GM18502 (cell line): ENCODE results near the gene NALF2.
A peak's percentile ranks its signal among the peaks of the same experiment; 100 is the strongest.

ENCODE experiments used
- ATAC-seq: cut with Tn5 transposase; IDR thresholded peaks from one replicate; pipeline ENCODE4 v1.9.1; 2021; ENCODE audit warnings: mild to moderate bottlenecking; ENCODE audit not compliant: unreplicated experiment, poor library complexity

NALF2 gene

DNA sequence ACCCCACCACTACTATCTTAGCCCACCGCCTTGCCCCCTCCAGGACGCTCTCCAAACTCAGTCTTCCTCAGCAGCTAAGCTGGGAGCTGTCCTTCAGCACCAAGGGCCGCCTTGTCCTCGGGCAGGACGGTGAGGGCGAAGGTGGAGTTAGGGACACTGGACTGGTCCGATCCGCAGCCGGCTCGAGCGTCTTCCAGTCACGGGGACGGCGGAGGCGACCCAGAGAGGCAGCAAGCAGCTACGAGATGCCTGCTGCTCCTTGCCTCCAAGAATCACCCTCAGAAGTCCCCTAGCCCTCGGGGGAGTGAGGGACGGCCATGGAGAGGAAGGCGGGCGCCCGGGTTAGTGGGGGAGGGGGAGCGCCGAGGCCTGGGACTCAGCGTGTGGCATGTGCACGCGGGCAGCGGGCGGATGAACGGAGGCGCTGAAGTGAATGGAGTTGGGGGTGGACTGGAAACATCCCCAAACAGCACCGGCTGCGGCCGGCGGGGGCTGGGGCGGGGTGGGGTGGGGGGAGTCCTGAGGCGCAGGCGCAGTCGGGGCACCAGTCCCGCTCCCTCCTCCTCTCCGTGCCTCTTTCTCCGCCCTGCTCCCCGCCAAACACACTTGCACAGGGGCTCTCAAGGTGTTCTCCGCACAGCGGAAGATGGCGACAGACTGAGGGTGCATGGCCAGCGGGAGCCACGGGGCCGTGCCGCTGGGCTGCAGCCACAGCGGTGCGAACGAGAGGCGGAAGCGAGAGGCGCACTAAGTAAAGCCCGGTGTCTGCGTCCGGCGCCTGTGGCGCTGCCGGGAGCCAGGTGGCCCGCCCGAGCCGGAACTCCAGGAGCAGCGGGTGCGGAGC is at the start of gene NALF2:
Gene NALF2 (plus strand): TSS at position 545 of the 844 bp plus-strand sequence. CDS start 957 bp downstream, outside the sequence.
- ATAC-seq, result peak; percentile 53

DNA sequence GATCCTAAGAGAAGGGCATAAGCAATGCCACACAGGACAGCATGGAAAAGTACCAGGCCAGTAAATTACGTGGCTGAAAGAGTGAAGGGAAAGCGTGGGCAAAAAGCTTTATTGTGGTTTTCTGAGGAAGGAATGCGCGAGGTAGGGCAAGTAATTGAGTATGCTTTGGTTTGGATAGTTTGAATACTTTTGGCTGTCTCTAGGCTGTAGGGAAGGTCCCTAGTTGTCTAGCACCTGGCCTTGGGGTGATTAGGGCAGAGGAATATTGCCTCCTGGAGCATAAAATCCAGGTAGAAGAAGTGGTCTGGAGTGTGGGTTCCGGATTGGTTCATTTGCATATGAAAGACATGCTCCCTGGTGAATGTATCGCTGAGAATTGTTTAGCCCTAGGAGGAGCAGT is 46.4 kb upstream of the NALF2 start:
- no peak for ATAC-seq

DNA sequence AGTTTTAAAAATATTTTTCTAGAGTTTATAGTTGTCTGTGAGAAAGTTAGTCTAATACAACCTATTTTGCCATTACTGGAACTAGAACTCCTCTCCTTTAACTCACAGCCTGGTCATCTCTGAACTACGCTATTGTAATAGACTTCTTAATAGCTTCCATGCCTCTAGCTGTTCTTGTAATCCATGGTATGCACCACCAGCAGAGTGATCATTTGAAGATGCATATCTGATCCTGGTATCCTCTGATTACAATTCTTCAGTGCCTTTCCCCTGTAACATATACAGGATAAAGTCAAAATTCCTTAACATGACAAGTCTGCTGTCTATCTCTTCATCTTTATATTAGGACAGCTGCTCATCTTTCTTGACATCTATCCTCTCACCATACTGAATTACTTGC is 37.6 kb upstream of the NALF2 start:
- ATAC-seq, result no peak

DNA sequence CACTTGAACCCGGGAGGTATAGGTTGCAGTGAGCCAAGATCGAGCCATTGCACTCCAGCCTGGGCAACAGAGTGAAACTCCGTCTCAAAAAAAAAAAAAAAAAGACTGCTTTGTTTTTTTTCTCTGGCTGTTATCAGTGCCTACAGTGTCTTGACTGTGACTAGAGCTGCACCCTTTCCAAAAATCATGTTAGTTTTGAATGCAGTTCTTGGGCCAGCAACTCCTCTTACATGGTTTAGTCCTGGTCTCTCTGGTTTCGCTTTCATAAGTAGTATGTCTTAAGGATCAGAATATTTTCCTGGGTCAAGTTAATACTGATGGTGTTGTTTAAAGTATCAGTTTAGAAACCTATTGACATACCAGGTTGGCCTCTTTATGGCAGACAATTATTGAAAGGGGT is 34.2 kb upstream of the NALF2 start:
- no peak for ATAC-seq

- ATAC-seq, result no peak
Measured at GRCh38 chrX:69489625-69490024, 14.5 kb upstream of the NALF2 start.

GRCh38 chrX:69493193-69493592 is 10.9 kb upstream of the NALF2 start:
- peak; percentile 46 for ATAC-seq

- ATAC-seq, result no peak
Measured at GRCh38 chrX:69493766-69494165, 10.4 kb upstream of the NALF2 start.

GRCh38 chrX:69496183-69496582 is 7.9 kb upstream of the NALF2 start:
- ATAC-seq, result no peak

DNA sequence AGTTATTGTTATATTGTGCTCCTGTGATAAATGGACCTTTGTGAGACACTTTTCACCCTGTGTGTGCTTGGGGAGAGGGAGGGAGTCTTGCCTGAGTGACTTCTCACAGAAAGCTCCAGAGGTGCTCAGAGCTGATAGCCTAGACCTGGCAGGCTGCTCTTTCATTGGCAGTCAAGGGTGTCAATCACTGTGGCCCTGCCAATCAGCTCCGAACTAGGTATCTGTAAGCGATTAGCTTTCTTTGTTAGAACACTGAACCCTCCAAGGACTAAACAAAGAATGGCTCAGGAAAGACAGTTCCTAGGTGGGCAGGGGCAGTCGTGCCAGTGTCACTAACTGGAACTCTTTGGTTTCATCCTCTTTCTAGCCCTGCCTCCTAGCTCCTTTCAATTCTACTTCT is 2.7 kb upstream of the NALF2 start:
- ATAC-seq, result no peak

DNA sequence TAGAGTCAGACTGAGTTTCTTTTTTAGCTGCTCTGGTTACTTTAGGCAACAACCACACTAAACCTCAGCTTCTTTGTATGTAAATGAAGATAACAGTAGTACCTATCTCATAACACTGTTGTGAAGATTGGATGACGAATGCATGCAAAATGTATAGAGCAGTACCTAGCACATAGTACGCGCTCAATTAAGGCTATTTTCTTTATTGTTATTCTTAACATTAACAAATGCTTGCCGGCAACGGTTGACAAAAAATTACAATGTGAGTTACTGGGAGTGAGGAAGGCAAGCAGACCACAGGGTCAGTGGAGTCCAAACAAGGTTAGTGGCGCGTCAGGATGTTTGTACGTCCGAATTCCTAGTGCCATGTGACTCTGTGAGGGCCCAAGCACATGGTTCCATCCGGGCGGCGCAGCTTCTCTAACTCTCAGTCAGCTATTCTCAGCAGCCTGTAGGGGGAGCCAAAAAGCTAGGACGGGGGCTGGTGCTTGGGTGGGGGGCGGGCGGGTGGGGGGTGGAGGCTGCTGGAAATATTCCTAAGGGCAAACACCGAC is 821 bp upstream of the NALF2 start:
- peak; percentile 7 for ATAC-seq

- ATAC-seq, result peak; percentile 19
Measured at GRCh38 chrX:69504626-69505612, 793 bp downstream of the NALF2 start.

GRCh38 chrX:69505772-69506616 is 1.9 kb downstream of the NALF2 start:
- ATAC-seq, result no peak

DNA sequence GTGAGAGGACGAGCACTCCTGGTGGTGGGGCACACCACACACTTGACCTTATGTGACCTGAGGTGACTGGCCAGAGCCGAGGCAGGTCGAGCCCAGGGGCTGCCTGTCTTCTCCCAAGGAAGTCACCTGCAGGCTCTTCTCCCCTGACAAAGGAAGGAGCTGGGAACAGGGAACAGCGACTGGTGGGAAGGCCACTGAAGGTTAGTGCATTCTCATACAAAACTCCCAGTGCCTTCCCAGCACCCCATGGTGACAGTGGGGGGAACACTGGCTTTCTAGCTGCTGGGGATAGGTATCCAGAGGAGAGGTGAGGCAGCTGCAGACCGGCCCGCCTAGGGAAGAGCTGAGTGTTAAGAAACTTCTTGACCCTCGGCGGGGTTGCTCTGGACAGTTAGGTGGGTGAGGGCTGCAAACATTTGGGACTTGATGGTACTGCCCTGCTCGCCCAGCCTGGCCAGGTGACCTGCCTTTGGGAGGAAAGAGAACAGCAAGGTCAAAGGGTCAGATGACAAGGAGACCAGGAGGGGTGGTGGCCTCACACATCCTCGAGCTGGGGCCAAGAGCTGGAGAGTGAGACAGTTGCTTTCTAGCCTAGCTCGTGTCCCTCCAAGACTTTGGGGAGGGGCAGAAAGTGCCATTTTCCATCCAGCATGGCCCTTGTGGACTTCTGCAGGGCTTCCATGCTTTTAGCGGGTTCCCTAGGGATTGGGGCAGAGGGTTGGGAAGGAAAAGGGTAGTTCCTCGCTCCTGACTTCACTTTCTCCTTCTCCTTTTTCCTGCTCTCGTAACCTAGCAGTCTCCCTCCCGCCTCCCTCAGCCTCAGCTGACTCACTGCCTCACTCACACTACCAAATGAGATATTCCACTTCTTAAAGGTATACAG is 2.7 kb downstream of the NALF2 start:
- no peak for ATAC-seq

DNA sequence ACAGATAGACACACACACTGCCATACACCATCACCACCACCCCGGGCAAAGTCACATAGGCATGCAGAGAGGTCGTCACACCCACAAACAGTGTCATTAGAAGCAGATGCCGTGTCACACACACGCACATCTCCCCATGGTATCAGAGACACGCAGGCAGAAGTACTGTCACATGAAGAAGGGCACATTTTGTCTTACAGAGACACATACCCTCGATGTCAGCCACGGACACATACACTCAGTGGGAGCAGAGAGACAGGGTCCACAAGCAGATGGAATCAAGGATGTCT is 3.3 kb downstream of the NALF2 start:
- no peak for ATAC-seq

DNA sequence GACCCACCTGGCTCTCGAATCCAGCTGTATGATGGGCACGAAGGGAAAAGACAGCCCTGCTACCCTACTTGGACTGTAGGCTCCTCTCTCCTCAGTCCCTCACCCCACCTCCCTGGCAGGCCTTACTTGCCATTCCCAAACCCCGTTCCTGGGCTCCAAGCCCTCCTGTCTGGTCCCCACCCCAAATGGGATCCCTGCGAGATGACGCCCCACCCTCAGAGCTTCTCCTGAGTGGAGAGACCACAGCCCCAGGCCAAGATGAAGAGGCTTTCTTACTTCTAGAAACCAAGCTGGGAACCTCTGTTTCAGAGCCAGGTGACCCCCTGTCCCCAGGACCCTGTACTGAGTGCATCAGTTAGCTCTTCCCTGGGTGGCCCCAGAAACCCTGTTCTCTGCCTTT is 4.5 kb downstream of the NALF2 start:
- no peak for ATAC-seq

DNA sequence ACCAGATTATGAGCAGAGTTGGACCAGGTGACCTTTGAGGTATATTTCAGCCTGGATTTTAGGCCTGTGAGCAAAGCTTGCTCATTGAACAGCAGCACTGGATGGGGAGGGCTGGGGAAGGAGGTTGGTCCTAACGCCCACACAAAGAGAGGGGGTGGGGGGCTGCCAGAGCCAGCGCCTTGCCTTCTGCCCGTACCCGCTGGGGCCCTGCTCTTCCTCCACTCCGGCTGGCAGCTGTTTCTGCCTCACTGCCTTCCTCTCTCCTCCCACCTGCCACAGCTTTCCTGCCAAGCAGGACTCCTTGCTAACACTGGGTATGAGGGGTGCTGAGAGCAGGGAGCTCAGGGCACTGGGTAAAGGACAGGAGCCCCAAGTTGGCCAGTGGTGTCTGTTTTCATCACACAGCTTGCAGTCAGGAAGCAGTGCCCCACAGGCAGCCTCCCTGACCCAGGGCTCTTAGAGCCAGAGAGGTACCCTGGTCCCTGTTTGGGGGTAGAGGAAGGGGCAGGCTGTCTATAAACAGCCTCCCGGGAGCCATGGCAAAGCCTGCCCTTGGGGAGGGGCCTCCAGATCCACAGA is 6.1 kb downstream of the NALF2 start:
- ATAC-seq, result no peak

DNA sequence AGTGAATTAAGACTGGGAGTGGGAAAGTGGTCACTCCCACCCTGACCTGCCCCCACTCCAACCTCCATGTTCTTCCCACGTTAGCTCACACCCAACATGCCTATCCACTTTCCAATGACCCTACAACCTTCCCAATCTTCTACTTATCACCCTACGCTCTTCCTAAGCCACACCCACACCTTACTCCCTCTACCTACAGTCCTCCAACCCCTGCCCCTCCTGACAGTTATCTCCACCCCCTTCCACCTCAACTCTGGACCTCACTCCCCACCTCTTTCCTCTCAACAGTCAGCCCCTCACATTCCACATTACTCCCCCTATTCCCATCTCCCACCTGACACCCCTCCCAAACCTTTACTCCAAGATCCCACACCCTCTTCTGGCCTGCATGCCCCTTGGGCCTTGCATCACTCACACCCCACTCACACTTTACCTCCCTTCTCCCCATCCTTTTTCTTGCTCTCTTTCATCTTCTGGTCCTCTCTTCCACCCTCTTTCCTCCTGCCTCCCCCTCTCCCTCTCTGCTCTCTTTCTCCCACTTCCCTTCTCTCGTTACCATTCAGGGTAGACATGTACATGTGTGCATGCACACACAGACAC is 6.9 kb downstream of the NALF2 start:
- no peak for ATAC-seq

- no peak for ATAC-seq
Measured at GRCh38 chrX:69522052-69522451, 17.9 kb downstream of the NALF2 start.
